B cell (primary cell): ENCODE data around the gene ZNF99. TPM values are rescaled to one million over a fixed set of nuclear protein-coding genes. Genes with fewer than 3 reads are reported as not detected.
"Not testable (repeated sequence)": the region's sequence is repeated elsewhere in the genome, so short reads cannot be mapped to it uniquely, and the experiment has no call there.

Experiments
- ATAC-seq: fragments of 200-7000 bp; cut with Tn5 transposase; one replicate; pipeline ENCODE4 v1.10.0; 2021; ENCODE audit warnings: low read depth, mild to moderate bottlenecking, moderate number of reproducible peaks, moderate library complexity
- CTCF ChIA-PET: fragments of 350-600 bp; sonication (Branson Sonifier 250); formaldehyde crosslinking; loops from one replicate; lab custom pipeline; 2021; ENCODE audit warnings: antibody characterized with exemption, inconsistent platforms; lab: Charles Lee
- POLR2A ChIA-PET: fragments of 350-600 bp; sonication (Branson Sonifier 250); formaldehyde crosslinking; loops from one replicate; lab custom pipeline; 2021; ENCODE audit warnings: antibody characterized with exemption; lab: Charles Lee
- DNase-seq: peaks from one replicate; pipeline ENCODE4 v3.0.0; 2013
- H2AFZ ChIP-seq: 2 replicates; pipeline ENCODE4 v1.6.1; 2012; ENCODE audit warnings: mild to moderate bottlenecking, low read depth, low read length; ENCODE audit not compliant: insufficient read depth, poor library complexity, severe bottlenecking
- H3K27ac ChIP-seq, 2 donors: 1 replicate in 1 of 2; 2 replicates in 1 of 2; pipeline ENCODE4 v1.5.1; 2012 to 2013; ENCODE audit warnings: low read length in 2 of 2, mild to moderate bottlenecking in 2 of 2, moderate library complexity in 1 of 2
- H3K27me3 ChIP-seq, 4 experiments: fragments of 200-600 bp in 1 of 4; sonication (generic) in 1 of 4; replicated peaks in 1 of 4; 1 replicate in 2 of 4; 2 replicates in 2 of 4; pipeline versions ENCODE4 v1.6.1 to v1.7.0; 2013 to 2016; ENCODE audit warnings: low read length in 3 of 4, mild to moderate bottlenecking in 2 of 4, mixed read lengths in 1 of 4, moderate library complexity in 1 of 4; ENCODE audit not compliant: insufficient read depth in 4 of 4, control insufficient read depth in 3 of 4; ENCODE audit errors: control extremely low read depth in 1 of 4
- H3K36me3 ChIP-seq, 2 experiments: replicated peaks in 1 of 2; 1 replicate in 1 of 2; 2 replicates in 1 of 2; pipeline versions ENCODE4 v1.6.1 to v1.7.1; 2013; ENCODE audit warnings: low read length in 1 of 2; ENCODE audit not compliant: insufficient read depth in 2 of 2, control insufficient read depth in 1 of 2; ENCODE audit errors: control extremely low read depth in 1 of 2, extremely low read depth in 1 of 2
- H3K4me1 ChIP-seq, 2 donors: fragments of 200-600 bp in 1 of 2; sonication (generic) in 1 of 2; 1 replicate in 1 of 2; 2 replicates in 1 of 2; pipeline versions ENCODE4 v1.5.1 to v1.6.1; 2013 to 2017; ENCODE audit warnings: low read length in 2 of 2; ENCODE audit not compliant: control insufficient read depth in 2 of 2, insufficient read depth in 2 of 2
- H3K4me2 ChIP-seq: replicated peaks from 2 replicates; pipeline ENCODE3; 2012; ENCODE audit warnings: mild to moderate bottlenecking, low read depth, low read length; ENCODE audit not compliant: poor library complexity, severe bottlenecking
- H3K4me3 ChIP-seq, 5 experiments: fragments of 200-600 bp in 1 of 5; sonication (generic) in 1 of 5; 1 replicate in 3 of 5; 2 replicates in 2 of 5; pipeline versions ENCODE4 v1.5.1 to v1.7.0; 2011 to 2016; ENCODE audit warnings: low read length in 4 of 5, mild to moderate bottlenecking in 4 of 5, low read depth in 2 of 5, control low read depth in 1 of 5, moderate library complexity in 1 of 5; ENCODE audit not compliant: insufficient read depth in 1 of 5; ENCODE audit errors: control extremely low read depth in 1 of 5, extremely low read depth in 1 of 5
- H3K79me2 ChIP-seq: fragments of 200-600 bp; sonication (generic); one replicate; pipeline ENCODE4 v1.6.0; 2016; ENCODE audit warnings: low read length; ENCODE audit not compliant: control insufficient read depth, insufficient read depth
- H3K9ac ChIP-seq: fragments of 200-600 bp; sonication (generic); 2 replicates; pipeline ENCODE4 v1.6.1; 2017; ENCODE audit warnings: mild to moderate bottlenecking, low read length, moderate library complexity
- H3K9me3 ChIP-seq, 3 donors: one replicate each; pipeline versions ENCODE4 v1.6.1 to v1.7.1; 2013; ENCODE audit warnings: low read length in 2 of 3; ENCODE audit not compliant: control insufficient read depth in 2 of 3, insufficient read depth in 1 of 3; ENCODE audit errors: control extremely low read depth in 1 of 3
- H4K20me1 ChIP-seq: 2 replicates; pipeline ENCODE4 v1.6.0; 2012; ENCODE audit warnings: mild to moderate bottlenecking, low read length; ENCODE audit not compliant: insufficient read depth, control insufficient read depth, poor library complexity, severe bottlenecking
- H3K27ac Mint-ChIP-seq: one replicate; pipeline ENCODE4 v1.8.0; 2021; ENCODE audit warnings: mixed read lengths
- H3K27me3 Mint-ChIP-seq: one replicate; pipeline ENCODE4 v1.8.0; 2021; ENCODE audit warnings: mixed read lengths
- H3K4me1 Mint-ChIP-seq: one replicate; pipeline ENCODE4 v1.8.0; 2021; ENCODE audit warnings: mixed read lengths
- H3K4me3 Mint-ChIP-seq: one replicate; pipeline ENCODE4 v1.8.0; 2021; ENCODE audit warnings: mixed read lengths
- H3K9me3 Mint-ChIP-seq: one replicate; pipeline ENCODE4 v1.8.0; 2022; ENCODE audit warnings: mixed read lengths; ENCODE audit not compliant: insufficient read depth
- EZH2 ChIP-seq: IDR thresholded peaks from 2 replicates; pipeline ENCODE4 v1.6.1; 2012; ENCODE audit warnings: borderline replicate concordance, low read depth, mild to moderate bottlenecking, moderate library complexity, low read length; ENCODE audit not compliant: insufficient read depth, poor library complexity, severe bottlenecking
- WGBS: methylation state at CpG from one replicate; pipeline ENCODE4 v1.1.5; 2013; ENCODE audit warnings: missing lambda C conversion rate; ENCODE audit not compliant: insufficient coverage; 5-methylcytosine and 5-hydroxymethylcytosine counted together
- intact Hi-C: fragments of 100-400 bp; cut with micrococcal nuclease; formaldehyde crosslinking; loops from one replicate; pipeline ENCODE4 v1.10.0; 2022
- polyA plus RNA-seq: library from polyadenylated mRNA; depleted of rRNA; stranded (reverse); fragments of >200 nt; gene quantifications from 2 replicates; pipeline ENCODE4 v1.2.3, GENCODE V29; 2012
- total RNA-seq, 2 donors: library from RNA; stranded (reverse); fragments of 120-200 nt in 1 of 2; gene quantifications; 1 replicate in 1 of 2; 2 replicates in 1 of 2; pipeline versions ENCODE4 v1.2.3 to v1.2.4, GENCODE V29; 2013 to 2022
- TF ChIP-seq, protein P1 (sequence below): fragments of 200-600 bp; IDR thresholded peaks from one replicate; pipeline ENCODE4 v1.8.0; 2022; ENCODE audit warnings: antibody characterized with exemption, mild to moderate bottlenecking

The ZNF99 gene
- total and polyA plus RNA-seq, 2 donors (not counting 1 experiment from before 2014, with no cell fraction given): 0.06 TPM; not detected in 1

DNA sequence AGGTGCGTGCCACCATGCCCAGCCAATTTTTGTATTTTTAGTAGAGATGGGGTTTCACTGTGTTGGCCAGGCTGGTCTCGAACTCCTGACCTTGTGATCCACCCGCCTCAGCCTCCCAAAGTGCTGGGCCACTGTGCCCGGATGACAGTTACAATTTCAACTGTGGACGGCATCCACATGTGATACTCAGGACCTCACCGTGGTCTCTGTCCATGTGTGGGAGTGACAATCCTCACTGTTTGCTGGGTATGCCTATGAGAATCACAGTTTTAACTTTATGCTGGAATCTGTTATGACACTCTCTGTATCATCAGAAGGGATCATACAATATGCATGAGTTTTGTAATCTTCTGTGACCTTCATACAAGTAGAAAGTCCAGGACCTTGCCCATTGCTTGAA lies 62.4 kb downstream of the ZNF99 start:
- H4K20me1 ChIP-seq, H3K4me2 ChIP-seq, POLR2A ChIA-PET, H3K27ac ChIP-seq, CTCF ChIA-PET, H3K9ac ChIP-seq, H2AFZ ChIP-seq, H3K4me3 Mint-ChIP-seq, DNase-seq, H3K27ac Mint-ChIP-seq, H3K4me1 ChIP-seq, H3K27me3 Mint-ChIP-seq, H3K27me3 ChIP-seq, H3K36me3 ChIP-seq, ATAC-seq, H3K79me2 ChIP-seq, H3K4me3 ChIP-seq, intact Hi-C loops, H3K4me1 Mint-ChIP-seq: not testable (repeated sequence)
- H3K9me3 ChIP-seq: peaks cover 0 to 10% (median 3%) of the 10 kb centered on the region in 3 donors
- WGBS: 93% methylated on average over 5 of the region's 6 CpGs
- peaks cover 17% of the 10 kb centered on the region for H3K9me3 Mint-ChIP-seq

GRCh38 chr19:22708983-22709382 lies 75.0 kb downstream of the ZNF99 start:
- Histone ChIP-seq H3K36me3 (no peaks in the 10 kb centered on the region), H3K9me3 (peaks cover 0 to 35% (median 1%) of the 10 kb centered on the region in 3 donors), H3K4me1 (no peaks in the 10 kb centered on the region), H3K27ac (no peak overlapping the region), H2AFZ (no peak overlapping the region), H3K9ac (no peak overlapping the region), H3K27me3 (no peaks in the 10 kb centered on the region), H3K79me2 (no peaks in the 10 kb centered on the region), H3K4me3 (no peak overlapping the region), H3K4me2 (no peak overlapping the region), H4K20me1 (no peaks in the 10 kb centered on the region)
- H3K4me3 Mint-ChIP-seq: no peak overlapping the region
- no peaks in the 10 kb centered on the region for H3K9me3 Mint-ChIP-seq
- no peaks in the 10 kb centered on the region for H3K27me3 Mint-ChIP-seq
- no peak for ATAC-seq
- ChIA-PET CTCF (no interaction called here), POLR2A (no interaction called here)
- intact Hi-C loops: no loop called here
- no peak for DNase-seq
- TF ChIP-seq, protein P1, sequence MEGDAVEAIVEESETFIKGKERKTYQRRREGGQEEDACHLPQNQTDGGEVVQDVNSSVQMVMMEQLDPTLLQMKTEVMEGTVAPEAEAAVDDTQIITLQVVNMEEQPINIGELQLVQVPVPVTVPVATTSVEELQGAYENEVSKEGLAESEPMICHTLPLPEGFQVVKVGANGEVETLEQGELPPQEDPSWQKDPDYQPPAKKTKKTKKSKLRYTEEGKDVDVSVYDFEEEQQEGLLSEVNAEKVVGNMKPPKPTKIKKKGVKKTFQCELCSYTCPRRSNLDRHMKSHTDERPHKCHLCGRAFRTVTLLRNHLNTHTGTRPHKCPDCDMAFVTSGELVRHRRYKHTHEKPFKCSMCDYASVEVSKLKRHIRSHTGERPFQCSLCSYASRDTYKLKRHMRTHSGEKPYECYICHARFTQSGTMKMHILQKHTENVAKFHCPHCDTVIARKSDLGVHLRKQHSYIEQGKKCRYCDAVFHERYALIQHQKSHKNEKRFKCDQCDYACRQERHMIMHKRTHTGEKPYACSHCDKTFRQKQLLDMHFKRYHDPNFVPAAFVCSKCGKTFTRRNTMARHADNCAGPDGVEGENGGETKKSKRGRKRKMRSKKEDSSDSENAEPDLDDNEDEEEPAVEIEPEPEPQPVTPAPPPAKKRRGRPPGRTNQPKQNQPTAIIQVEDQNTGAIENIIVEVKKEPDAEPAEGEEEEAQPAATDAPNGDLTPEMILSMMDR: no peak
- TF ChIP-seq EZH2: no peak
- H3K4me1 Mint-ChIP-seq: no peaks in the 10 kb centered on the region
- WGBS: 30% methylated on average over 26 of the region's 27 CpGs
- no peak overlapping the region for H3K27ac Mint-ChIP-seq

DNA sequence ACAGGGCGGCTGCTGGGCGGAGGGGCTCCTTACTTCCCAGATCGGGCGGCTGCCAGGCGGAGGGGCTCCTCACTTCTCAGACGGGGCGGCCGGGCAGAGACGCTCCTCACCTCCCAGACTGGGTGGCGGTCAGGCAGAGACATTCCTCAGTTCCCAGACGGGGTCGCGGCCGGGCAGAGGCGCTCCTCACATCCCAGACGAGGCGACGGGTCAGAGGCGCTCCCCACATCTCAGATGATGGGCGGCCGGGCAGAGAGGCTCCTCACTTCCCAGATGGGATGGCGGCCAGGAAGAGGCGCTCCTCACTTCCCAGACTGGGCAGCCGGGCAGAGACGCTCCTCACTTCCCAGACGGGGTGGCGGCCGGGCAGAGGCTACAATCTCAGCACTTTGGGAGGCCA lies 80.9 kb downstream of the ZNF99 start:
- H3K9me3 ChIP-seq: peaks cover 1 to 50% (median 5%) of the 10 kb centered on the region in 3 donors
- H3K27me3 Mint-ChIP-seq, H3K4me3 ChIP-seq, H3K4me1 Mint-ChIP-seq, DNase-seq, ATAC-seq, H3K4me3 Mint-ChIP-seq, H4K20me1 ChIP-seq, H3K9ac ChIP-seq, intact Hi-C loops, H3K27ac ChIP-seq, H3K27ac Mint-ChIP-seq, H3K9me3 Mint-ChIP-seq, H3K4me1 ChIP-seq, H3K4me2 ChIP-seq, H3K27me3 ChIP-seq, CTCF ChIA-PET, H3K79me2 ChIP-seq, POLR2A ChIA-PET, H2AFZ ChIP-seq, H3K36me3 ChIP-seq: not testable (repeated sequence)
- 97% methylated on average over 28 of the region's 28 CpGs for WGBS
